Lung (tissue), 12 donors: Measurements from ENCODE around the gene SHLD1. TPM values are rescaled to one million over a fixed set of nuclear protein-coding genes. Genes with fewer than 3 reads are reported as not detected.

Experiments used
- ATAC-seq: fragments of 200-7000 bp; cut with Tn5 transposase; one replicate; pipeline ENCODE4 v1.9.1; 2020; ENCODE audit warnings: moderate number of reproducible peaks; ENCODE audit not compliant: insufficient read depth, low FRiP score
- DNase-seq, 3 donors: peaks; one replicate each; pipeline ENCODE4 v3.0.0-alpha.2; 2013 to 2017
- H3K27ac ChIP-seq, 2 donors: one replicate each; pipeline ENCODE4 v1.5.1; 2013; ENCODE audit warnings: mild to moderate bottlenecking in 2 of 2, moderate library complexity in 2 of 2, control low read depth in 1 of 2, inconsistent platforms in 1 of 2, low read depth in 1 of 2, low read length in 1 of 2
- H3K27me3 ChIP-seq, 3 donors: one replicate each; pipeline ENCODE4 v1.5.1; 2013; ENCODE audit warnings: low read length in 2 of 3; ENCODE audit not compliant: control insufficient read depth in 3 of 3, insufficient read depth in 3 of 3
- H3K36me3 ChIP-seq, 4 donors: one replicate each; pipeline ENCODE4 v1.5.1; 2013; ENCODE audit warnings: low read length in 4 of 4, mild to moderate bottlenecking in 1 of 4, moderate library complexity in 1 of 4; ENCODE audit not compliant: control insufficient read depth in 4 of 4, insufficient read depth in 4 of 4
- H3K4me1 ChIP-seq, 5 donors: one replicate each; pipeline ENCODE4 v1.5.1; 2013; ENCODE audit warnings: low read length in 5 of 5, mild to moderate bottlenecking in 2 of 5, moderate library complexity in 1 of 5; ENCODE audit not compliant: control insufficient read depth in 5 of 5, insufficient read depth in 5 of 5
- H3K4me3 ChIP-seq: one replicate; pipeline ENCODE4 v1.5.1; 2013; ENCODE audit warnings: mild to moderate bottlenecking, control low read depth, moderate library complexity
- H3K9ac ChIP-seq, 2 donors: one replicate each; pipeline ENCODE4 v1.5.1; 2013; ENCODE audit warnings: low read length in 2 of 2, control low read depth in 1 of 2; ENCODE audit not compliant: insufficient read depth in 1 of 2
- H3K9me3 ChIP-seq, 4 donors: one replicate each; pipeline ENCODE4 v1.5.1; 2013; ENCODE audit warnings: low read length in 3 of 4, mild to moderate bottlenecking in 1 of 4, moderate library complexity in 1 of 4; ENCODE audit not compliant: control insufficient read depth in 4 of 4, insufficient read depth in 3 of 4
- CTCF ChIP-seq: IDR thresholded peaks from 2 replicates; pipeline ENCODE4 v1.5.1; 2012; ENCODE audit warnings: mild to moderate bottlenecking; ENCODE audit errors: control extremely low read depth, extremely low read depth
- WGBS, 2 donors: extraction: QIAGEN DNeasy Blood & Tissue Kit; methylation state at CpG; one replicate each; pipeline ENCODE4 v1.1.7; 2013; 5-methylcytosine and 5-hydroxymethylcytosine counted together
- polyA plus RNA-seq, 2 donors: library from polyadenylated mRNA; stranded (reverse); fragments of 200-250 nt; gene quantifications; one replicate each; pipeline ENCODE4 v1.2.1, GENCODE V29; 2013
- total RNA-seq, 2 donors: library from RNA; depleted of rRNA in 1 of 2; stranded (reverse); fragments of >200 nt in 1 of 2; gene quantifications; one replicate each; pipeline ENCODE4 v1.2.1, GENCODE V29; 2014 to 2021
- donor health status: control.
- donor health status: control.
- donor health status: Bipolar disorder and iron deficiency.
- donor health status: healthy.
- donor health status: DM: yes; HTN: yes; CAD: no.

Gene SHLD1
- total and polyA plus RNA-seq, 4 donors = 5.0 to 6.8 (median 6.1) TPM

GRCh38 chr20:5766085-5766764 lies 16.0 kb downstream of the SHLD1 start:
- peaks cover 0 to 3% (median 0%) of the 10 kb centered on the region in 4 donors for H3K36me3 ChIP-seq
- H3K27ac ChIP-seq = no peak overlapping the region
- H3K4me3 ChIP-seq = no peak overlapping the region
- ATAC-seq = no peak
- no peak overlapping the region for H3K9ac ChIP-seq
- H3K27me3 ChIP-seq = no peaks in the 10 kb centered on the region
- DNase-seq = no peak
- no peaks in the 10 kb centered on the region for H3K4me1 ChIP-seq
- H3K9me3 ChIP-seq = no peaks in the 10 kb centered on the region
- TF ChIP-seq CTCF = no peak
- WGBS, 2 donors = 77 to 80% methylated on average over 7 of the region's 7 CpGs

DNA sequence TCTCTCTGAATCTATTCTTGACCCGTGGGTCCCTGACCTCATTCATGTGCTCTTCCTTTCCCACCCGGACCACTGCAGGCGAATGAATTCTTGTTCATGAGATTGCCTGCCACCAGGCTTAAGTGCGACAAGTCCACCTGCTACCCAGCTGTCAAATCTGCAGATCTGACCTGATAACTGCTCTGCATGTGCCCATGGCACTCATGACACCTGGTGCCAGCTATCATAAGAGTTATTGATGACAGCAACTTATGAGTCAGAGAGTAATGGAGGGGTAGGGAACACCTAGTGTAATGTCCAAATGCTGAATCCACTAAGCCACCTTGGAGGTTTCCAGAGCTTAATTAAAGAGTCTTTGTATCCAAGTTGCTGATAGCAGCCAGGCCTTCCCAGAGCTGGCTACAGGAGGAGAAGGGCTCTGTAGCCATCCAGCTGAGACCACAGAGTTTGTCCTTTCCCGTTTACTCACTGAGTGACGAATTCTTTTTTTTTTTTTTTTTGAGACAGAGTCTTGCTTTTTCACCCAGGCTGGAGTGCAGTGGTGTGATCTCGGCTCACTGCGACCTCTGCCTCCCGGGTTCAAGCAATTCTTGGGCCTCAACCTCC lies 17.4 kb downstream of the SHLD1 start:
- Histone ChIP-seq H3K9me3 (no peaks in the 10 kb centered on the region), H3K27me3 (no peaks in the 10 kb centered on the region), H3K4me3 (no peak overlapping the region), H3K36me3 (peaks cover 0 to 3% (median 0%) of the 10 kb centered on the region in 4 donors), H3K4me1 (no peaks in the 10 kb centered on the region), H3K27ac (no peak overlapping the region), H3K9ac (no peak overlapping the region)
- no peak for TF ChIP-seq CTCF
- ATAC-seq = no peak
- no peak for DNase-seq
- 90 to 95% methylated on average over 9 of the region's 9 CpGs for WGBS, 2 donors

GRCh38 chr20:5770231-5770986 lies 20.2 kb downstream of the SHLD1 start:
- WGBS, 2 donors = 96 to 97% methylated on average over 3 of the region's 3 CpGs
- DNase-seq (no peak), ATAC-seq (no peak)
- H3K36me3 ChIP-seq = peaks cover 0 to 18% (median 10%) of the 10 kb centered on the region in 4 donors
- H3K9ac ChIP-seq = no peak overlapping the region
- TF ChIP-seq CTCF = no peak
- no peaks in the 10 kb centered on the region for H3K9me3 ChIP-seq
- no peaks in the 10 kb centered on the region for H3K4me1 ChIP-seq
- no peak overlapping the region for H3K4me3 ChIP-seq
- H3K27me3 ChIP-seq = no peaks in the 10 kb centered on the region
- H3K27ac ChIP-seq = no peak overlapping the region
